ENCODE results near the gene PTPRG. TPM values are rescaled to one million over a fixed set of nuclear protein-coding genes. Genes with fewer than 3 reads are reported as not detected.

Gene PTPRG
- total RNA-seq, 1 donor from 2014 or later = 80.7 TPM

DNA sequence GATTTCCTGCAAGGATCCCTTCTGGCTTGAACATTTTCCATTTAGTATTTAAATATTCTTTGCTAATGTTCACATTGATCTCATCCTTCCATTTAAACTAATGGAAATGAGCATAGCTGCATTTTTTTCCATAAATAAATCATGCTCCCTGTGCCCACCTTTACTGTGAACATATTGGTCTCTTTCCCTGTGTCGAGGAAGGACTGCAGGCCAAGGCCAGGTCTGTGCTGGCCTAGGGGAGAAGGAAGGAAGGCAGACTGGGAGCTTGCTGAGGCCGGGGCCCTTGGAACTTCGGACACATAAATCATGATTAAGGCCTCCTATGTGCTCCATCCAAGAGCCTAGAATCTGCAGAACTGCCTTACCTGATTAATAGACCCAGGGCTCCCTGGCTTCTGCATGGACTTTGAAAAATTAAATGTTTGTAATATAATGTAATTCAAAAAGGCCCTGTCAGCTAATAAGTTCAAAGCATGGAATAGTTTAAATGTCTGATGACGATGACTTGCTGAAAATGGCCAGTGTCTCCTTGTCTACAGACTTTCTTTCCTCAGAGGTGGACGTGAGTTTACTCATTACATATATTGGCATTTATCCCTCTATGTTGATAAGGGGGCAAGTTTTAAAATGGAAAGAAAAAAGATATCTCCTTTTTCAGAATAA, 636.1 kb downstream of the PTPRG start:
- H3K27ac Mint-ChIP-seq (ENCODE audit: unreplicated experiment) = no peak overlapping the region
- TF ChIP-seq, protein P1, sequence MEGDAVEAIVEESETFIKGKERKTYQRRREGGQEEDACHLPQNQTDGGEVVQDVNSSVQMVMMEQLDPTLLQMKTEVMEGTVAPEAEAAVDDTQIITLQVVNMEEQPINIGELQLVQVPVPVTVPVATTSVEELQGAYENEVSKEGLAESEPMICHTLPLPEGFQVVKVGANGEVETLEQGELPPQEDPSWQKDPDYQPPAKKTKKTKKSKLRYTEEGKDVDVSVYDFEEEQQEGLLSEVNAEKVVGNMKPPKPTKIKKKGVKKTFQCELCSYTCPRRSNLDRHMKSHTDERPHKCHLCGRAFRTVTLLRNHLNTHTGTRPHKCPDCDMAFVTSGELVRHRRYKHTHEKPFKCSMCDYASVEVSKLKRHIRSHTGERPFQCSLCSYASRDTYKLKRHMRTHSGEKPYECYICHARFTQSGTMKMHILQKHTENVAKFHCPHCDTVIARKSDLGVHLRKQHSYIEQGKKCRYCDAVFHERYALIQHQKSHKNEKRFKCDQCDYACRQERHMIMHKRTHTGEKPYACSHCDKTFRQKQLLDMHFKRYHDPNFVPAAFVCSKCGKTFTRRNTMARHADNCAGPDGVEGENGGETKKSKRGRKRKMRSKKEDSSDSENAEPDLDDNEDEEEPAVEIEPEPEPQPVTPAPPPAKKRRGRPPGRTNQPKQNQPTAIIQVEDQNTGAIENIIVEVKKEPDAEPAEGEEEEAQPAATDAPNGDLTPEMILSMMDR (IDR thresholded peaks at IDR 0.05; ENCODE audit: unreplicated experiment) = no peak
- no peaks in the 10 kb centered on the region for H3K9me3 Mint-ChIP-seq (ENCODE audit: unreplicated experiment)
- no peaks in the 10 kb centered on the region for H3K27me3 Mint-ChIP-seq (ENCODE audit: unreplicated experiment)
- no peak overlapping the region for H3K4me3 Mint-ChIP-seq (ENCODE audit: unreplicated experiment)
- peaks cover 9% of the 10 kb centered on the region for H3K36me3 Mint-ChIP-seq (ENCODE audit: low read depth, unreplicated experiment)
- no peak for DNase-seq (ENCODE audit: low spot score)
- no peaks in the 10 kb centered on the region for H3K4me1 Mint-ChIP-seq (ENCODE audit: unreplicated experiment)

DNA sequence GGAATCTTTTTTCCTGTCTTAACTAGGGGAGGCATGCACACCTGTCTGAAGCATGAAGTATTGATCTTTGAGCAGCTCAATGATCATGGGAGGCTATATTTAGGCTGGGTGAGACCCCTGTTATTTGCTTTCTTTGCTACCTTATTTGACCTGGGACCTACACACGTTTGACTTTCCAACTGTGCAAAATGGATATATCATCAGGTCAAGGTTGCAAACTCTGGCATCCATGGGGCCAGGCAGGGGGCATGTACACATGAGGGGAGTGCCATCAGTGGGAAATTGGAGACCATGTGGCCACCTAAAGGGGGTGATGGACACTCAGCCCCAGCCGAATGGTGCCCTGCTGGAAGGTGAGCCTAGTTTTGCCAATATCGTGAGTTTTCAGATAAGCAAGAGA, 637.8 kb downstream of the PTPRG start:
- no peak overlapping the region for H3K4me3 Mint-ChIP-seq (ENCODE audit: unreplicated experiment)
- TF ChIP-seq, protein P1 (IDR thresholded peaks at IDR 0.05; ENCODE audit: unreplicated experiment) = no peak
- no peaks in the 10 kb centered on the region for H3K27me3 Mint-ChIP-seq (ENCODE audit: unreplicated experiment)
- no peak overlapping the region for H3K27ac Mint-ChIP-seq (ENCODE audit: unreplicated experiment)
- no peak for DNase-seq (ENCODE audit: low spot score)
- no peaks in the 10 kb centered on the region for H3K9me3 Mint-ChIP-seq (ENCODE audit: unreplicated experiment)
- H3K4me1 Mint-ChIP-seq (ENCODE audit: unreplicated experiment) = no peaks in the 10 kb centered on the region
- H3K36me3 Mint-ChIP-seq (ENCODE audit: low read depth, unreplicated experiment) = peaks cover 13% of the 10 kb centered on the region

DNA sequence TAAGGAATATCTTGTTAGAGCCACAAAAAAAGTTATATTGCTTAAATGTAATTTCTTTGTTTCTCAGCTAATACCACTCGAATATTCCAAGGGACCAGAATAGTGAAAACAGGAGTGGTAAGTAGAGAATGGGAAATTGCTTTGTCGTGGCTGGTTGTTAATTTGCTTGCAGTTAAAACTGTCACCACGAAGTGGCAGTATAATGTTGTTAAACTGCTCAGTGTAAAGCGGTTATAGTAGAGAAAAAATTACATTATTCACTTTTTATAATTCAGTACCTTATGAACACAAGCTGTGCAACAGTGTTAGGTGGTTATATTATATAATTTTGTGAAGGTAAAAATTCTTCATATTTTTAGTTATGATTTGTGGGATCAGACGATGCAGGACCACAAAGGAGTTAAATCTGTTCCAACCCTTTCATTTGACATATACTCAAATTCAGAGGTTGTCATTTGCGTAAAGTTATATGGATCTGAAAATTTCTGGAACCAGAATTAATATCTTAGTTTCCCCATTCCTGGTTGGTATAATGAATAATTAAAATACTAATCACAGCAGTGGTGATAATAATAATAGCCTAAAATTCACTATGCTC, 640.2 kb downstream of the PTPRG start:
- H3K27ac Mint-ChIP-seq (ENCODE audit: unreplicated experiment) = no peak overlapping the region
- TF ChIP-seq, protein P1 (IDR thresholded peaks at IDR 0.05; ENCODE audit: unreplicated experiment) = peak; percentile 70
- DNase-seq (ENCODE audit: low spot score) = peak; percentile 26
- H3K9me3 Mint-ChIP-seq (ENCODE audit: unreplicated experiment) = no peaks in the 10 kb centered on the region
- H3K27me3 Mint-ChIP-seq (ENCODE audit: unreplicated experiment) = no peaks in the 10 kb centered on the region
- H3K4me1 Mint-ChIP-seq (ENCODE audit: unreplicated experiment) = no peaks in the 10 kb centered on the region
- peaks cover 20% of the 10 kb centered on the region for H3K36me3 Mint-ChIP-seq (ENCODE audit: low read depth, unreplicated experiment)
- no peak overlapping the region for H3K4me3 Mint-ChIP-seq (ENCODE audit: unreplicated experiment)

DNA sequence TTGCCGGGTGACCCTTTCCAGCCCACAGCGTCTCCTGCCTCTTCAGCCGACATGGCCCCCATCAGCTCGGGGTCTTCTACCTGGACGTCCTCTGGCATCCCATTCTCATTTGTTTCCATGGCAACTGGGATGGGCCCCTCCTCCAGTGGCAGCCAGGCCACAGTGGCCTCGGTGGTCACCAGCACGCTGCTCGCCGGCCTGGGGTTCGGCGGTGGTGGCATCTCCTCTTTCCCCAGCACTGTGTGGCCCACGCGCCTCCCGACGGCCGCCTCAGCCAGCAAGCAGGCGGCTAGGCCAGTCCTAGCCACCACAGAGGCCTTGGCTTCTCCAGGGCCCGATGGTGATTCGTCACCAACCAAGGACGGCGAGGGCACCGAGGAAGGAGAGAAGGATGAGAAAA, 641.8 kb downstream of the PTPRG start:
- Mint-ChIP-seq H3K36me3 (ENCODE audit: low read depth, unreplicated experiment) (peaks cover 20% of the 10 kb centered on the region), H3K4me3 (ENCODE audit: unreplicated experiment) (no peak overlapping the region), H3K27me3 (ENCODE audit: unreplicated experiment) (peaks cover 2% of the 10 kb centered on the region), H3K4me1 (ENCODE audit: unreplicated experiment) (no peaks in the 10 kb centered on the region), H3K27ac (ENCODE audit: unreplicated experiment) (no peak overlapping the region), H3K9me3 (ENCODE audit: unreplicated experiment) (no peaks in the 10 kb centered on the region)
- TF ChIP-seq, protein P1 (IDR thresholded peaks at IDR 0.05; ENCODE audit: unreplicated experiment) = no peak
- DNase-seq (ENCODE audit: low spot score) = no peak

DNA sequence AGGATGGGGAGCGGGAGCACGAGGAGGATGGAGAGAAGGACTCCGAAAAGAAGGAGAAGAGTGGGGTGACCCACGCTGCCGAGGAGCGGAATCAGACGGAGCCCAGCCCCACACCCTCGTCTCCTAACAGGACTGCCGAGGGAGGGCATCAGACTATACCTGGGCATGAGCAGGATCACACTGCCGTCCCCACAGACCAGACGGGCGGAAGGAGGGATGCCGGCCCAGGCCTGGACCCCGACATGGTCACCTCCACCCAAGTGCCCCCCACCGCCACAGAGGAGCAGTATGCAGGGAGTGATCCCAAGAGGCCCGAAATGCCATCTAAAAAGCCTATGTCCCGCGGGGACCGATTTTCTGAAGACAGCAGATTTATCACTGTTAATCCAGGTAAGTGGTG, 642.2 kb downstream of the PTPRG start:
- Mint-ChIP-seq H3K4me3 (ENCODE audit: unreplicated experiment) (no peak overlapping the region), H3K36me3 (ENCODE audit: low read depth, unreplicated experiment) (peaks cover 20% of the 10 kb centered on the region), H3K9me3 (ENCODE audit: unreplicated experiment) (no peaks in the 10 kb centered on the region), H3K27me3 (ENCODE audit: unreplicated experiment) (peaks cover 2% of the 10 kb centered on the region), H3K4me1 (ENCODE audit: unreplicated experiment) (no peaks in the 10 kb centered on the region), H3K27ac (ENCODE audit: unreplicated experiment) (no peak overlapping the region)
- no peak for DNase-seq (ENCODE audit: low spot score)
- TF ChIP-seq, protein P1 (IDR thresholded peaks at IDR 0.05; ENCODE audit: unreplicated experiment) = no peak

Measured in endothelial cell (in vitro differentiated cells).